GM10266 (cell line): ENCODE results near the gene RIPOR3.

Experiments used
- DNase-seq: peaks from one replicate; pipeline ENCODE4 v3.0.0; 2012; ENCODE audit errors: extremely low spot score
- TF ChIP-seq, protein P1 (sequence below): IDR thresholded peaks from 2 replicates; pipeline ENCODE4 v1.5.1; 2012; ENCODE audit warnings: mild to moderate bottlenecking, low read depth; ENCODE audit not compliant: control insufficient read depth, insufficient read depth; ENCODE audit errors: missing control alignments

The RIPOR3 gene

DNA sequence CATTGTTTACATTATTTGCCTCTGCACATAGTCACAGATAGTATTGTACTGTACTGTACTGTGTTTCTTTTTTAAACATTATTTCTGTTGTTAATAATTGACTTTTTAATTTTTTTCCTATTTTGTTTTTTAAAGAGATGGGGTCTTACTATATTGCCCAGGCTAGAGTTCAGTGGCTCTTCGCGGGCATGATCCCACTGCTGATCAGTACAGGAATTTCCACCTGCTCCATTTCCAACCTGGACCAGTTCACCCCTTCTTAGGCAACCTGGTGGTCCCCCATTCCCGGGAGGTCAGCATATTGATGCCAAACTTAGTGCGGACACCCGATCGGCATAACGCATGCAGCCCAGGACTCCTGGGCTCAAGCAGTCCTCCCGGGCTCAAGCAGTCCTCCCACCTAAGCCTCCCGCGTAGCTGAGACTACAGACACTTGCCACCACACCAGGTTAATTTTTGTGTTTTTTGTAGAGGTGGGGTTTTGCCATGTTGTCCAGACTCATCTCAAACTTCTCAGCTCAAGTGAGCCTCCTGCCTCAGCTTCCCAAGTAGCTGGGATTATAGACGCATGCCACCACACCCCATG is 133.7 kb downstream of the RIPOR3 start:
- TF ChIP-seq, protein P1, sequence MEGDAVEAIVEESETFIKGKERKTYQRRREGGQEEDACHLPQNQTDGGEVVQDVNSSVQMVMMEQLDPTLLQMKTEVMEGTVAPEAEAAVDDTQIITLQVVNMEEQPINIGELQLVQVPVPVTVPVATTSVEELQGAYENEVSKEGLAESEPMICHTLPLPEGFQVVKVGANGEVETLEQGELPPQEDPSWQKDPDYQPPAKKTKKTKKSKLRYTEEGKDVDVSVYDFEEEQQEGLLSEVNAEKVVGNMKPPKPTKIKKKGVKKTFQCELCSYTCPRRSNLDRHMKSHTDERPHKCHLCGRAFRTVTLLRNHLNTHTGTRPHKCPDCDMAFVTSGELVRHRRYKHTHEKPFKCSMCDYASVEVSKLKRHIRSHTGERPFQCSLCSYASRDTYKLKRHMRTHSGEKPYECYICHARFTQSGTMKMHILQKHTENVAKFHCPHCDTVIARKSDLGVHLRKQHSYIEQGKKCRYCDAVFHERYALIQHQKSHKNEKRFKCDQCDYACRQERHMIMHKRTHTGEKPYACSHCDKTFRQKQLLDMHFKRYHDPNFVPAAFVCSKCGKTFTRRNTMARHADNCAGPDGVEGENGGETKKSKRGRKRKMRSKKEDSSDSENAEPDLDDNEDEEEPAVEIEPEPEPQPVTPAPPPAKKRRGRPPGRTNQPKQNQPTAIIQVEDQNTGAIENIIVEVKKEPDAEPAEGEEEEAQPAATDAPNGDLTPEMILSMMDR = no peak
- no peak for DNase-seq

DNA sequence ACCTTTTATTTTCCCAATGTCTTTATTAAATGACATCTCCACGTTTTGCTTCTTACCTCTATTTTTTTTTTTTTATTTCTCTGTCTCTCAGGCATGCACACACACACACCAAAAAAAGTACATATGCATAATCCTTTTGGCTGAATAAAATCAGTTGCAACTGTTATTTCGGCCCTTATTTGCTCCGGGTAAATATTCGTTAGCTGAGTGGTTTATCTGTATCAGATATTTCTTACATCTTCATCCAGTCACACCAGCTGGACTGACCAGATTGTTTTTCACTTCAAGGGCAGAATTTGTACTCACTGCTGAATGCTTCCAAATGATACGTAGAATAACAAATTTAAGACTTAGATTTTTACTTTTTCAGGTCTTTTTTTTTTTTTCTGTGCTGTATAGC is 135.7 kb downstream of the RIPOR3 start:
- TF ChIP-seq, protein P1 = no peak
- DNase-seq = no peak

DNA sequence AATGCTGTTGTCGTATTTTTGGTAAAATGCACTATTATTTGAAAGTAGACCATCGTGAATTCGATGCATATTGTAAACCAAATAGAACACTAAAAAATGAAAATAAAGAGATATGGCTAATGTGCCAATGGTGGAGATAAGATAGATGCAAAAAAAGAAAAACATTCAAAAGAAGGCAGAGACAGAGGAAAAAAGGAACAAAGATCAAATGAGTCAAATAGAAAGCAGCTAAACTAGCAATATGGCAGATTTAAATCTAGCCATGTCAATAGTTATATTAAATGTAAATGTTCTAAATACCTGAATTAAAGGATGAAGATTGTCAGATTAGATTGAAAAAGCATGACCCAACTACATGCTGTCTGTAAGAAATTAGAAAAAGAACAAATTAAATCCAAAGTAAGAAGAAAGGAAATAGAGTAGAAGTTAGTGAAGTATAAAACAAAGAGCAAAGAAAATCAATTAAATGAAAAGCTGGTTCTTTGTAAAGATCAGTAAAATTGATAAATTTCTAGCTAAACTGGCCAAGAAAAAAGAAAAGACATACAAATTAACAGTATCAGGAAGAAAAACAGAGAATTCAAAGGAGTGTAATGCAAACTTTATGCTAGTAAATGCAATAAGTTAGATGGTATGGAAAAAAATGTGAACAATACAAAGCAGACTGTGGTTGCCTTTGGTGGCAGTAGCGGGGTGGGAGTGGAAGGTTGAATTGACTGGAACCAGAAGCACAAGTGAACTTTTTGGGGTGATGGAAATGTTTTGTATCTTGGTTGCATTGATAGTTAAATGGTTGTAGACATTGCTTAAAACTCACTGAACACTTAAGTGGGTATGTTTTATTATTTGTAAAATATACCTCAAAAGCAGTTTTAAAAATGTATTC is 136.4 kb downstream of the RIPOR3 start:
- no peak for DNase-seq
- TF ChIP-seq, protein P1 = no peak

DNA sequence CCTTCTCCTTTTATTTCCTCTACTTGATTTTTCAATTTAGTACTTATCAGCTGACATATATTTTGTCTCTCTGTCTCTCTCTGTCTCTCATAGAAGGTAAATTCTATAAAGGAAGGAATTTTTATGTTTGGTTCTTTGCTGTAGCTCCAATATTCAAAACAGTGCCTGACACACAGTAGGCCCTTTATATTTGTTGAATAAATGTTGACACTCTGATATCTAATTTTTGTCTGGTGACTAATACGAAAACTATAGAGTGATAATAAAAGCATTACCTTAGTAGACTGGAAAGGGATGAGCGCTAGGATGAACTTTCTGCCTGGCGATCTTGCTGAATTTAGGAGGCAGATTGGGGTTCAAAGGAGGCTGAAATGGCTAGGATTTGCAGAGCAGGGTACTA is 138.4 kb downstream of the RIPOR3 start:
- no peak for DNase-seq
- TF ChIP-seq, protein P1 = no peak

DNA sequence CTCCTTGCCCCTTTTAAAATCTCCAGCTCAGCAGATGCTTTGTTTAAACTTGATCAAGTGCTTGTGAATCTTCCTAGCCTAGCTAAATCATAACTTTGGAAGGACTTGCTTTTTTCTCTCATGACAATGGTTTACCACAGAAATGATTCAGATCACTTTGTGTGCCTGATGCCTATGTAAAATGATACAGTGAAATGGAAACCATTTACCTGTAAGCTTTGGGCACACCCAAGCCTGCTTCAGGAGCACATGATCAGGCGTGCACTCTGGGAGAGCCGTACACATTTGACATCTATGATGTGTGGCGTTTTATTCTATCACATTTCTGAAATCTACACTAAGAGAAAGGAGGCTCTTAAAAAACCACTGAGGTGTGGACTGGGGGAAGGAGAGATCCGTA is 140.1 kb downstream of the RIPOR3 start:
- no peak for DNase-seq
- TF ChIP-seq, protein P1 = no peak

DNA sequence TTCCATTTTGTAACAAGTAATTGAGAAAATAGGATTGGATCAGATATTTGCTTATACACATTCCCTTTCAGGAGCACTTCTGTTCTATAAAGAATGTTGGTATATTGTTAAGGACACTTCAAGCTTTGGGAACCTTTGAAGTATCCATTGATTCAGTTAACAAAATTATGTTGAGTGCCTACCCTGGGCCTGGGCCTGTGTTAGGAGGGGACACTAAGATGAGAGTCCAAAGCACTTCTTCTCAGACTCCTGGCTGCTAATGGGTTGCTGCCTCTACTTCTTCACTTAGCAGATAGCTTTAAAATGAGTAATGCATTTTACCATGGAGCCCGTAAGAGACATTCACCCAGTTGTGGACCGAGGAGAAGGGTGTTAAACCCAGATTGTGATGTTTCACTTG is 140.8 kb downstream of the RIPOR3 start:
- TF ChIP-seq, protein P1 = no peak

DNA sequence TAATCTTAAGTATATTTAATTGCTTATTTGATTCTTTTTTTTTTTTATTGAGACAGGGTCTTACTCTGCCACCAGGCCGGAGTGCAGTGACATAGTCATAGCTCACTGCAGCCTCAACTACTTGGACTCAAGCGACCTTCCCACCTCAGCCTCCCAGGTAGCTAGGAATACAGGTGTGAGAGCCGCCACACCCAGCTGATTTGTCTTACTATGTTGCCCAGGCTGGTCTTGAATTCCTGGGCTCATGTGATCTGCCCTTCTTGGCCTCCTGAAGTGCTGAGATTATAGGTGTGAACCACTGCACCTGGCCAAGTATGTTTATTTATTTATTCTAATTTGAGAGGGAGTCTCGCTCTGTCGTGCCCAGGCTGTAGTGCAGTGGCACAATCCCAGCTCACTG is 142.9 kb downstream of the RIPOR3 start:
- DNase-seq = no peak
- TF ChIP-seq, protein P1 = no peak

More for the DNA sequence above, 140.8 kb downstream of the RIPOR3 start:
- no peak for DNase-seq
